ENCODE measurements around the gene MSH2.
"Not testable (repeated sequence)": the region's sequence is repeated elsewhere in the genome, so short reads cannot be mapped to it uniquely, and the experiment has no call there.

The MSH2 gene

GRCh38 chr2:47402805-47403608, at the start of gene MSH2:
TSS of gene MSH2 (plus strand) at chr2:47403156. CDS start at chr2:47403192, 36 bp downstream.
- peak; percentile 95 for DNase-seq (ENCODE audit: low read depth)

GRCh38 chr2:47354013-47354847, 48.7 kb upstream of the MSH2 start:
- no peak for DNase-seq (ENCODE audit: low read depth)

GRCh38 chr2:47354848-47355204, 48.1 kb upstream of the MSH2 start:
- DNase-seq (ENCODE audit: low read depth): no peak

- no peak for DNase-seq (ENCODE audit: low read depth)
Measured at GRCh38 chr2:47357483-47357882, 45.5 kb upstream of the MSH2 start.

- DNase-seq (ENCODE audit: low read depth): no peak
Measured at GRCh38 chr2:47359375-47359868, 43.5 kb upstream of the MSH2 start.

GRCh38 chr2:47360283-47360682, 42.7 kb upstream of the MSH2 start:
- no peak for DNase-seq (ENCODE audit: low read depth)

GRCh38 chr2:47360927-47361326, 42.0 kb upstream of the MSH2 start:
- no peak for DNase-seq (ENCODE audit: low read depth)

- DNase-seq (ENCODE audit: low read depth): not testable (repeated sequence)
Measured at GRCh38 chr2:47361505-47362229, 41.3 kb upstream of the MSH2 start.

GRCh38 chr2:47373747-47374146, 29.2 kb upstream of the MSH2 start:
- no peak for DNase-seq (ENCODE audit: low read depth)

- DNase-seq (ENCODE audit: low read depth): no peak
Measured at GRCh38 chr2:47375307-47375706, 27.6 kb upstream of the MSH2 start.

GRCh38 chr2:47379384-47379783, 23.6 kb upstream of the MSH2 start:
- no peak for DNase-seq (ENCODE audit: low read depth)

- no peak for DNase-seq (ENCODE audit: low read depth)
Measured at GRCh38 chr2:47381408-47381807, 21.5 kb upstream of the MSH2 start.

GRCh38 chr2:47386551-47386950, 16.4 kb upstream of the MSH2 start:
- no peak for DNase-seq (ENCODE audit: low read depth)

- no peak for DNase-seq (ENCODE audit: low read depth)
Measured at GRCh38 chr2:47388888-47389287, 14.1 kb upstream of the MSH2 start.

- no peak for DNase-seq (ENCODE audit: low read depth)
Measured at GRCh38 chr2:47389692-47390091, 13.3 kb upstream of the MSH2 start.

- DNase-seq (ENCODE audit: low read depth): no peak
Measured at GRCh38 chr2:47401789-47402554, 984 bp upstream of the MSH2 start.

GRCh38 chr2:47402555-47402804, 476 bp upstream of the MSH2 start:
- no peak for DNase-seq (ENCODE audit: low read depth)

- DNase-seq (ENCODE audit: low read depth): no peak
Measured at GRCh38 chr2:47403609-47404193, 745 bp downstream of the MSH2 start.

GRCh38 chr2:47404356-47404755, 1.4 kb downstream of the MSH2 start:
- DNase-seq (ENCODE audit: low read depth): no peak

GRCh38 chr2:47405757-47406156, 2.8 kb downstream of the MSH2 start:
- DNase-seq (ENCODE audit: low read depth): no peak

GRCh38 chr2:47406649-47407330, 3.8 kb downstream of the MSH2 start:
- DNase-seq (ENCODE audit: low read depth): not testable (repeated sequence)
